Progenitor cell of endocrine pancreas (in vitro differentiated cells): Measurements from ENCODE around the gene BMF. TPM values are rescaled to one million over a fixed set of nuclear protein-coding genes. Genes with fewer than 3 reads are reported as not detected.

Experiments used
- DNase-seq: peaks from one replicate; pipeline ENCODE4 v3.0.0; 2021; ENCODE audit warnings: low spot score; ENCODE audit not compliant: unreplicated experiment
- H3K27ac Mint-ChIP-seq: 2 replicates; pipeline ENCODE4 v1.8.0; 2021; ENCODE audit warnings: mild to moderate bottlenecking, moderate library complexity, mixed read lengths
- H3K27me3 Mint-ChIP-seq: 2 replicates; pipeline ENCODE4 v1.8.0; 2021; ENCODE audit warnings: mixed read lengths
- H3K36me3 Mint-ChIP-seq: 2 replicates; pipeline ENCODE4 v1.8.0; 2022; ENCODE audit warnings: mixed read lengths; ENCODE audit not compliant: insufficient read depth
- H3K4me1 Mint-ChIP-seq: 2 replicates; pipeline ENCODE4 v1.8.0; 2021; ENCODE audit warnings: low read depth, mixed read lengths
- H3K4me3 Mint-ChIP-seq: 2 replicates; pipeline ENCODE4 v1.8.0; 2021; ENCODE audit warnings: low read depth, mild to moderate bottlenecking, moderate library complexity, mixed read lengths
- H3K9me3 Mint-ChIP-seq: 2 replicates; pipeline ENCODE4 v1.8.0; 2021; ENCODE audit warnings: low read depth, mixed read lengths
- CTCF ChIP-seq: fragments of 200-600 bp; sonication (generic); IDR thresholded peaks from one replicate; pipeline ENCODE4 v1.5.0; 2021; ENCODE audit warnings: antibody characterized with exemption, mild to moderate bottlenecking; ENCODE audit not compliant: unreplicated experiment
- total RNA-seq: library from RNA; stranded (reverse); gene quantifications from 2 replicates; pipeline ENCODE4 v1.2.1, GENCODE V29; 2021

BMF gene
- total RNA-seq, 1 donor from 2014 or later: 128 TPM

- H3K9me3 Mint-ChIP-seq: no peaks in the 10 kb centered on the region
- H3K27ac Mint-ChIP-seq: peak overlapping the region; percentile 99
- peak overlapping the region; percentile 16 for H3K4me3 Mint-ChIP-seq
- no peak for DNase-seq
- H3K4me1 Mint-ChIP-seq: peaks cover 74% of the 10 kb centered on the region
- H3K27me3 Mint-ChIP-seq: no peaks in the 10 kb centered on the region
- no peak for TF ChIP-seq CTCF
- peaks cover 19% of the 10 kb centered on the region for H3K36me3 Mint-ChIP-seq
These were observed 11.3 kb downstream of the BMF start for GRCh38 chr15:40097096-40097967.

- no peak overlapping the region for H3K4me3 Mint-ChIP-seq
- H3K4me1 Mint-ChIP-seq: peaks cover 80% of the 10 kb centered on the region
- no peaks in the 10 kb centered on the region for H3K27me3 Mint-ChIP-seq
- H3K9me3 Mint-ChIP-seq: no peaks in the 10 kb centered on the region
- no peak for TF ChIP-seq CTCF
- H3K27ac Mint-ChIP-seq: peak overlapping the region; percentile 99
- H3K36me3 Mint-ChIP-seq: peaks cover 20% of the 10 kb centered on the region
- no peak for DNase-seq
These were observed 12.4 kb downstream of the BMF start for GRCh38 chr15:40096094-40096891.

- peaks cover 17% of the 10 kb centered on the region for H3K36me3 Mint-ChIP-seq
- no peak for DNase-seq
- H3K27ac Mint-ChIP-seq: peak overlapping the region; percentile 85
- no peak for TF ChIP-seq CTCF
- peaks cover 73% of the 10 kb centered on the region for H3K4me1 Mint-ChIP-seq
- no peak overlapping the region for H3K4me3 Mint-ChIP-seq
- no peaks in the 10 kb centered on the region for H3K27me3 Mint-ChIP-seq
- no peaks in the 10 kb centered on the region for H3K9me3 Mint-ChIP-seq
These were observed 13.1 kb downstream of the BMF start for GRCh38 chr15:40095371-40096093.

GRCh38 chr15:40094156-40094555 lies 14.5 kb downstream of the BMF start:
- no peak for DNase-seq
- H3K27ac Mint-ChIP-seq: no peak overlapping the region
- no peaks in the 10 kb centered on the region for H3K9me3 Mint-ChIP-seq
- no peak overlapping the region for H3K4me3 Mint-ChIP-seq
- no peaks in the 10 kb centered on the region for H3K27me3 Mint-ChIP-seq
- TF ChIP-seq CTCF: no peak
- H3K4me1 Mint-ChIP-seq: peaks cover 76% of the 10 kb centered on the region
- H3K36me3 Mint-ChIP-seq: peaks cover 27% of the 10 kb centered on the region
